SJSA1 (cell line): ENCODE results near the gene ETV7. TPM values are rescaled to one million over a fixed set of nuclear protein-coding genes. Genes with fewer than 3 reads are reported as not detected.
"Not testable (repeated sequence)": the region's sequence is repeated elsewhere in the genome, so short reads cannot be mapped to it uniquely, and the experiment has no call there.

ENCODE experiments used
- DNase-seq, 2 experiments: peaks; one replicate each; pipeline ENCODE4 v3.0.0-alpha.2; 2015 to 2020; ENCODE audit warnings: low spot score in 2 of 2, low read depth in 1 of 2
- H3K27ac ChIP-seq: fragments of 250-450 bp; sonication (Bioruptor Pico); 2 replicates; pipeline ENCODE4 v1.5.1; 2020; ENCODE audit warnings: mild to moderate bottlenecking, moderate library complexity
- H3K27me3 ChIP-seq: fragments of 250-450 bp; sonication (Bioruptor Pico); replicated peaks from 2 replicates; pipeline ENCODE4 v1.5.1; 2020; ENCODE audit warnings: mild to moderate bottlenecking, moderate library complexity
- H3K36me3 ChIP-seq: fragments of 250-450 bp; sonication (Bioruptor Pico); 2 replicates; pipeline ENCODE4 v1.5.1; 2020; ENCODE audit warnings: mild to moderate bottlenecking
- H3K4me1 ChIP-seq: fragments of 250-450 bp; sonication (Bioruptor Pico); replicated peaks from 2 replicates; pipeline ENCODE4 v1.6.1; 2021; ENCODE audit warnings: mild to moderate bottlenecking
- H3K4me3 ChIP-seq: fragments of 250-450 bp; sonication (Bioruptor Pico); 2 replicates; pipeline ENCODE4 v1.5.1; 2020; ENCODE audit warnings: mild to moderate bottlenecking
- H3K9me3 ChIP-seq: fragments of 250-450 bp; sonication (Bioruptor Pico); replicated peaks from 2 replicates; pipeline ENCODE4 v1.5.1; 2020; ENCODE audit warnings: mild to moderate bottlenecking
- total RNA-seq: library from RNA; depleted of rRNA; stranded (reverse); fragments of >200 nt; shearing (Covaris generic); gene quantifications from 2 replicates; pipeline ENCODE4 v1.2.3, GENCODE V29; 2014

The ETV7 gene
- total RNA-seq, 1 experiment from 2014 or later = 2.0 TPM

- not testable (repeated sequence) for H3K36me3 ChIP-seq, H3K27ac ChIP-seq, H3K4me3 ChIP-seq, H3K9me3 ChIP-seq, H3K4me1 ChIP-seq, DNase-seq, H3K27me3 ChIP-seq
Measured at GRCh38 chr6:36409718-36410117, 22.2 kb upstream of the ETV7 start.

GRCh38 chr6:36404164-36404563 is 16.7 kb upstream of the ETV7 start:
- Histone ChIP-seq H3K4me1 (no peaks in the 10 kb centered on the region), H3K27me3 (no peaks in the 10 kb centered on the region; the same call in 1 of the 2 replicates), H3K36me3 (no peaks in the 10 kb centered on the region), H3K27ac (no peak overlapping the region), H3K4me3 (no peak overlapping the region), H3K9me3 (no peaks in the 10 kb centered on the region)
- DNase-seq = no peak

GRCh38 chr6:36402481-36402880 is 15.0 kb upstream of the ETV7 start:
- H3K27ac ChIP-seq = no peak overlapping the region
- no peaks in the 10 kb centered on the region for H3K36me3 ChIP-seq
- H3K4me3 ChIP-seq = no peak overlapping the region
- no peak for DNase-seq
- no peaks in the 10 kb centered on the region for H3K4me1 ChIP-seq
- no peaks in the 10 kb centered on the region for H3K9me3 ChIP-seq
- H3K27me3 ChIP-seq = no peaks in the 10 kb centered on the region; the same call in 1 of the 2 replicates

- no peak for DNase-seq
- Histone ChIP-seq H3K9me3 (no peaks in the 10 kb centered on the region), H3K36me3 (no peaks in the 10 kb centered on the region), H3K27me3 (no peaks in the 10 kb centered on the region; the same call in 1 of the 2 replicates), H3K4me1 (no peaks in the 10 kb centered on the region), H3K27ac (no peak overlapping the region), H3K4me3 (no peak overlapping the region)
Measured at GRCh38 chr6:36399970-36400369, 12.5 kb upstream of the ETV7 start.

- no peak for DNase-seq
- Histone ChIP-seq H3K27ac (no peak overlapping the region), H3K4me3 (no peak overlapping the region), H3K27me3 (no peaks in the 10 kb centered on the region), H3K36me3 (no peaks in the 10 kb centered on the region), H3K9me3 (no peaks in the 10 kb centered on the region), H3K4me1 (peaks cover 6% of the 10 kb centered on the region)
Measured at GRCh38 chr6:36392621-36393020, 5.2 kb upstream of the ETV7 start.

GRCh38 chr6:36389353-36389752 is 1.9 kb upstream of the ETV7 start:
- no peak overlapping the region for H3K27ac ChIP-seq
- no peaks in the 10 kb centered on the region for H3K9me3 ChIP-seq
- no peak for DNase-seq
- H3K27me3 ChIP-seq = no peaks in the 10 kb centered on the region
- no peaks in the 10 kb centered on the region for H3K36me3 ChIP-seq
- H3K4me3 ChIP-seq = no peak overlapping the region
- peaks cover 15% of the 10 kb centered on the region for H3K4me1 ChIP-seq

- peak overlapping the region; percentile 31 for H3K27ac ChIP-seq
- no peaks in the 10 kb centered on the region for H3K27me3 ChIP-seq
- no peaks in the 10 kb centered on the region for H3K36me3 ChIP-seq
- H3K9me3 ChIP-seq = no peaks in the 10 kb centered on the region
- DNase-seq = peak; percentile 69 to 81
- peaks cover 16% of the 10 kb centered on the region for H3K4me1 ChIP-seq
- H3K4me3 ChIP-seq = peak overlapping the region; percentile 43
Measured at GRCh38 chr6:36386495-36387439, 702 bp downstream of the ETV7 start.

GRCh38 chr6:36384095-36384494 is 3.4 kb downstream of the ETV7 start:
- no peaks in the 10 kb centered on the region for H3K36me3 ChIP-seq
- H3K4me3 ChIP-seq = no peak overlapping the region
- no peak overlapping the region for H3K27ac ChIP-seq
- H3K4me1 ChIP-seq = peaks cover 18% of the 10 kb centered on the region
- DNase-seq = no peak
- H3K9me3 ChIP-seq = no peaks in the 10 kb centered on the region
- no peaks in the 10 kb centered on the region for H3K27me3 ChIP-seq

GRCh38 chr6:36383606-36384005 is 3.9 kb downstream of the ETV7 start:
- H3K4me3 ChIP-seq = no peak overlapping the region
- peaks cover 18% of the 10 kb centered on the region for H3K4me1 ChIP-seq
- no peaks in the 10 kb centered on the region for H3K36me3 ChIP-seq
- H3K9me3 ChIP-seq = no peaks in the 10 kb centered on the region
- no peaks in the 10 kb centered on the region for H3K27me3 ChIP-seq
- no peak for DNase-seq
- no peak overlapping the region for H3K27ac ChIP-seq

- Histone ChIP-seq H3K27me3 (no peaks in the 10 kb centered on the region), H3K4me1 (peaks cover 16% of the 10 kb centered on the region), H3K9me3 (no peaks in the 10 kb centered on the region), H3K4me3 (no peak overlapping the region), H3K27ac (no peak overlapping the region), H3K36me3 (no peaks in the 10 kb centered on the region)
- DNase-seq = no peak
Measured at GRCh38 chr6:36382976-36383375, 4.5 kb downstream of the ETV7 start.

GRCh38 chr6:36381502-36382389 is 5.7 kb downstream of the ETV7 start:
- peaks cover 3% of the 10 kb centered on the region for H3K4me1 ChIP-seq
- no peaks in the 10 kb centered on the region for H3K27me3 ChIP-seq
- no peak for DNase-seq
- no peak overlapping the region for H3K27ac ChIP-seq
- no peaks in the 10 kb centered on the region for H3K9me3 ChIP-seq
- no peaks in the 10 kb centered on the region for H3K36me3 ChIP-seq
- no peak overlapping the region for H3K4me3 ChIP-seq

- H3K27me3 ChIP-seq = no peaks in the 10 kb centered on the region
- no peaks in the 10 kb centered on the region for H3K36me3 ChIP-seq
- H3K9me3 ChIP-seq = no peaks in the 10 kb centered on the region
- H3K27ac ChIP-seq = no peak overlapping the region
- 0 out of 2 replicates have a peak, but pooled peaks cover 3% of the 10 kb centered on the region for H3K4me1 ChIP-seq
- no peak overlapping the region for H3K4me3 ChIP-seq
- DNase-seq = no peak
Measured at GRCh38 chr6:36380166-36380565, 7.3 kb downstream of the ETV7 start.

GRCh38 chr6:36378936-36379335 is 8.5 kb downstream of the ETV7 start:
- Histone ChIP-seq H3K36me3 (no peaks in the 10 kb centered on the region), H3K27ac (no peak overlapping the region), H3K27me3 (no peaks in the 10 kb centered on the region), H3K4me3 (no peak overlapping the region), H3K4me1 (0 out of 2 replicates have a peak, but pooled peaks cover 3% of the 10 kb centered on the region), H3K9me3 (no peaks in the 10 kb centered on the region)
- DNase-seq = no peak
